HCT116 (cell line): ENCODE results near the gene EN2.

Experiments
- CEBPB ChIP-seq: IDR thresholded peaks from 2 replicates; pipeline ENCODE4 v1.6.1; 2012; ENCODE audit warnings: low read depth
- CTCF ChIP-seq, 3 experiments: fragments of 200-600 bp in 1 of 3; sonication (generic) in 1 of 3; IDR thresholded peaks in 2 of 3; conservative IDR thresholded peaks in 1 of 3; 2 replicates each; pipeline ENCODE4 v1.5.1; 2012 to 2017; ENCODE audit warnings: low read depth in 2 of 3, low read length in 2 of 3, antibody characterized with exemption in 1 of 3, borderline replicate concordance in 1 of 3, control low read depth in 1 of 3, mild to moderate bottlenecking in 1 of 3, mixed read lengths in 1 of 3, mixed run types in 1 of 3, moderate library complexity in 1 of 3; ENCODE audit not compliant: insufficient read depth in 1 of 3
- EZH2 ChIP-seq: fragments of 200-600 bp; sonication (generic); IDR thresholded peaks from 2 replicates; pipeline ENCODE4 v1.6.1; 2017; ENCODE audit warnings: antibody characterized with exemption, mixed run types
- POLR2A ChIP-seq: IDR thresholded peaks from 2 replicates; pipeline ENCODE4 v1.7.0; 2011; ENCODE audit warnings: borderline replicate concordance; ENCODE audit not compliant: insufficient read depth, insufficient read length; ENCODE audit errors: extremely low read depth
- POLR2AphosphoS5 ChIP-seq: IDR thresholded peaks from 2 replicates; pipeline ENCODE4 v1.6.1; 2011; ENCODE audit warnings: mild to moderate bottlenecking, low read depth, low read length, moderate library complexity
- RAD21 ChIP-seq: IDR thresholded peaks from 2 replicates; pipeline ENCODE4 v1.6.1; 2012; ENCODE audit warnings: low read depth, mild to moderate bottlenecking
- YY1 ChIP-seq: IDR thresholded peaks from 2 replicates; pipeline ENCODE4 v1.6.1; 2011; ENCODE audit warnings: low read length, low read depth, moderate library complexity, mild to moderate bottlenecking; ENCODE audit not compliant: insufficient replicate concordance; ENCODE audit errors: extremely low read depth
- ZNF274 ChIP-seq: fragments of 200-500 bp; sonication (Bioruptor generic); IDR thresholded peaks from 2 replicates; pipeline ENCODE4 v1.6.1; 2014; ENCODE audit warnings: mild to moderate bottlenecking, low read depth, low read length, inconsistent platforms

- TF ChIP-seq CTCF (IDR thresholded peaks at IDR 0.05 in 2 of 3, conservative IDR thresholded peaks at IDR 0.05 in 1 of 3; ENCODE audit: borderline replicate concordance in 1 of 3, insufficient read depth in 1 of 3, low read depth in 2 of 3, low read length in 2 of 3) (no peak), POLR2AphosphoS5 (no peak), POLR2A (no peak), EZH2 (no peak), CEBPB (no peak), ZNF274 (no peak), RAD21 (no peak), YY1 (no peak)
Observed at GRCh38 chr7:155449869-155450557, 7.9 kb upstream of the EN2 start.
